ENCODE results near the gene BCAS1.

DNA sequence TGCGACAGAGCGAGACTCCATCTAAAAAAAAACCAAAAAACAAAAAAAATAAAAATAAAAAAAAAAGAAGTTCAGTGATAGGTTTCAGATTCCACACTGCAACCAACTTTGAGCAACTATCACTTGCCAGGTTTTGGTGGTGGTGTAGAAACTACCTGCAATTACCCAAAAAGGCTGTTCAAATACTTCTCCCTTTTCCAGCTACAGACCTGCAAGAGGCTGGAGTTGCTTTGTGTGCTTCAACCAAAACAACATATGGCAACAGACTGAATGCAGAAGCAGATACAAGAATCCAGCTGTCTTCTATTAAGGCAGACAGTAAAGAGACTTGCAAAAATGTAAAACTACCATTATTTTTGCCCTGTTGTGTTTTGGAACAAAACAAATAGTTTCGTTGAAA lies 9.3 kb upstream of the BCAS1 start:
- TF ChIP-seq TCF4 (CRISPR knock-in tag; IDR thresholded peaks at IDR 0.05; ENCODE audit: borderline replicate concordance) (no peak), PPARA (CRISPR knock-in tag; IDR thresholded peaks at IDR 0.05; ENCODE audit: borderline replicate concordance) (no peak), CSDC2 (CRISPR knock-in tag; IDR thresholded peaks at IDR 0.05) (no peak), ZNF8 (CRISPR knock-in tag; IDR thresholded peaks at IDR 0.05) (no peak), ZFP3 (CRISPR knock-in tag; IDR thresholded peaks at IDR 0.05) (no peak), ESRRG (CRISPR knock-in tag; IDR thresholded peaks at IDR 0.05) (no peak), ZNF70 (CRISPR knock-in tag; IDR thresholded peaks at IDR 0.05) (no peak), ZNF565 (CRISPR knock-in tag; conservative IDR thresholded peaks at IDR 0.05; ENCODE audit: low read depth) (no peak)
- TF ChIP-seq, protein P1, sequence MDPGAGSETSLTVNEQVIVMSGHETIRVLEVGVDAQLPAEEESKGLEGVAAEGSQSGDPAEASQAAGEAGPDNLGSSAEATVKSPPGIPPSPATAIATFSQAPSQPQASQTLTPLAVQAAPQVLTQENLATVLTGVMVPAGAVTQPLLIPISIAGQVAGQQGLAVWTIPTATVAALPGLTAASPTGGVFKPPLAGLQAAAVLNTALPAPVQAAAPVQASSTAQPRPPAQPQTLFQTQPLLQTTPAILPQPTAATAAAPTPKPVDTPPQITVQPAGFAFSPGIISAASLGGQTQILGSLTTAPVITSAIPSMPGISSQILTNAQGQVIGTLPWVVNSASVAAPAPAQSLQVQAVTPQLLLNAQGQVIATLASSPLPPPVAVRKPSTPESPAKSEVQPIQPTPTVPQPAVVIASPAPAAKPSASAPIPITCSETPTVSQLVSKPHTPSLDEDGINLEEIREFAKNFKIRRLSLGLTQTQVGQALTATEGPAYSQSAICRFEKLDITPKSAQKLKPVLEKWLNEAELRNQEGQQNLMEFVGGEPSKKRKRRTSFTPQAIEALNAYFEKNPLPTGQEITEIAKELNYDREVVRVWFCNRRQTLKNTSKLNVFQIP (CRISPR knock-in tag; IDR thresholded peaks at IDR 0.05; ENCODE audit: borderline replicate concordance, low read depth), result no peak
- TF ChIP-seq, protein P2, sequence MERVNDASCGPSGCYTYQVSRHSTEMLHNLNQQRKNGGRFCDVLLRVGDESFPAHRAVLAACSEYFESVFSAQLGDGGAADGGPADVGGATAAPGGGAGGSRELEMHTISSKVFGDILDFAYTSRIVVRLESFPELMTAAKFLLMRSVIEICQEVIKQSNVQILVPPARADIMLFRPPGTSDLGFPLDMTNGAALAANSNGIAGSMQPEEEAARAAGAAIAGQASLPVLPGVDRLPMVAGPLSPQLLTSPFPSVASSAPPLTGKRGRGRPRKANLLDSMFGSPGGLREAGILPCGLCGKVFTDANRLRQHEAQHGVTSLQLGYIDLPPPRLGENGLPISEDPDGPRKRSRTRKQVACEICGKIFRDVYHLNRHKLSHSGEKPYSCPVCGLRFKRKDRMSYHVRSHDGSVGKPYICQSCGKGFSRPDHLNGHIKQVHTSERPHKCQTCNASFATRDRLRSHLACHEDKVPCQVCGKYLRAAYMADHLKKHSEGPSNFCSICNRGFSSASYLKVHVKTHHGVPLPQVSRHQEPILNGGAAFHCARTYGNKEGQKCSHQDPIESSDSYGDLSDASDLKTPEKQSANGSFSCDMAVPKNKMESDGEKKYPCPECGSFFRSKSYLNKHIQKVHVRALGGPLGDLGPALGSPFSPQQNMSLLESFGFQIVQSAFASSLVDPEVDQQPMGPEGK (CRISPR knock-in tag; IDR thresholded peaks at IDR 0.05; ENCODE audit: borderline replicate concordance), result no peak
